Measurements from ENCODE around the gene XCL1. TPM values are rescaled to one million over a fixed set of nuclear protein-coding genes. Genes with fewer than 3 reads are reported as not detected.

XCL1 gene
- total RNA-seq, 2 experiments from 2014 or later = 106 to 114 TPM

- CTCF ChIA-PET = interaction anchor here (1.3 kb wide), 1 partner anchor 11 kb away, joined by 5 read pairs; no protein-coding TSS in a partner anchor
- ATAC-seq = no peak
- Mint-ChIP-seq H3K4me1 (ENCODE audit: low read depth) (no peaks in the 10 kb centered on the region), H3K9me3 (no peaks in the 10 kb centered on the region), H3K27me3 (no peaks in the 10 kb centered on the region), H3K4me3 (no peak overlapping the region), H3K36me3 (ENCODE audit: low read depth) (no peaks in the 10 kb centered on the region), H3K27ac (no peak overlapping the region)
- no peak for TF ChIP-seq CTCF (IDR thresholded peaks at IDR 0.05)
- DNase-seq = no peak
- intact Hi-C loops (cut with micrococcal nuclease) = no loop called here
- POLR2A ChIA-PET = no interaction called here
Observed at GRCh38 chr1:168614235-168614634, 37.8 kb downstream of the XCL1 start.

GRCh38 chr1:168615965-168616364, 39.6 kb downstream of the XCL1 start:
- POLR2A ChIA-PET = no interaction called here
- Mint-ChIP-seq H3K4me3 (no peak overlapping the region), H3K27ac (no peak overlapping the region), H3K27me3 (no peaks in the 10 kb centered on the region), H3K9me3 (no peaks in the 10 kb centered on the region), H3K4me1 (ENCODE audit: low read depth) (no peaks in the 10 kb centered on the region), H3K36me3 (ENCODE audit: low read depth) (no peaks in the 10 kb centered on the region)
- CTCF ChIA-PET = interaction anchor here (3.4 kb wide), 1 partner anchor 12 kb away, joined by 14 read pairs; no protein-coding TSS in a partner anchor
- ATAC-seq (no peak), DNase-seq (no peak)
- intact Hi-C loops (cut with micrococcal nuclease) = no loop called here
- no peak for TF ChIP-seq CTCF (IDR thresholded peaks at IDR 0.05)

- no peak for TF ChIP-seq CTCF (IDR thresholded peaks at IDR 0.05)
- intact Hi-C loops (cut with micrococcal nuclease) = no loop called here
- Mint-ChIP-seq H3K9me3 (no peaks in the 10 kb centered on the region), H3K27me3 (no peaks in the 10 kb centered on the region), H3K36me3 (ENCODE audit: low read depth) (no peaks in the 10 kb centered on the region), H3K27ac (no peak overlapping the region), H3K4me3 (no peak overlapping the region), H3K4me1 (ENCODE audit: low read depth) (no peaks in the 10 kb centered on the region)
- DNase-seq = no peak
- POLR2A ChIA-PET = interaction anchor here (0.9 kb wide), 1 partner anchor 17 kb away, joined by 3 read pairs; no protein-coding TSS in a partner anchor
- CTCF ChIA-PET = interaction anchor here (0.7 to 3.4 kb wide), 4 partner anchors 9 to 179 kb away, joined by 3 to 14 read pairs (median 5); no protein-coding TSS in a partner anchor
- no peak for ATAC-seq
Observed at GRCh38 chr1:168617974-168618750, 41.8 kb downstream of the XCL1 start.

- CTCF ChIA-PET = interaction anchor here (1.6 to 3.4 kb wide), 3 partner anchors 9 to 18 kb away, joined by 3 to 14 read pairs (median 7); no protein-coding TSS in a partner anchor
- no peaks in the 10 kb centered on the region for H3K4me1 Mint-ChIP-seq (ENCODE audit: low read depth)
- H3K4me3 Mint-ChIP-seq = no peak overlapping the region
- TF ChIP-seq CTCF (IDR thresholded peaks at IDR 0.05) = no peak
- ATAC-seq = no peak
- POLR2A ChIA-PET = no interaction called here
- H3K27me3 Mint-ChIP-seq = no peaks in the 10 kb centered on the region
- no peaks in the 10 kb centered on the region for H3K36me3 Mint-ChIP-seq (ENCODE audit: low read depth)
- intact Hi-C loops (cut with micrococcal nuclease) = no loop called here
- no peak for DNase-seq
- H3K27ac Mint-ChIP-seq = no peak overlapping the region
- no peaks in the 10 kb centered on the region for H3K9me3 Mint-ChIP-seq
Observed at GRCh38 chr1:168618886-168619285, 42.5 kb downstream of the XCL1 start.

- DNase-seq = no peak
- Mint-ChIP-seq H3K9me3 (no peaks in the 10 kb centered on the region), H3K27ac (no peak overlapping the region), H3K4me1 (ENCODE audit: low read depth) (no peaks in the 10 kb centered on the region), H3K36me3 (ENCODE audit: low read depth) (no peaks in the 10 kb centered on the region), H3K27me3 (peaks cover 2% of the 10 kb centered on the region), H3K4me3 (no peak overlapping the region)
- POLR2A ChIA-PET = no interaction called here
- intact Hi-C loops (cut with micrococcal nuclease) = no loop called here
- CTCF ChIA-PET = interaction anchor here (1.6 kb wide), 1 partner anchor 18 kb away, joined by 4 read pairs; no protein-coding TSS in a partner anchor
- ATAC-seq = no peak
- no peak for TF ChIP-seq CTCF (IDR thresholded peaks at IDR 0.05)
Observed at GRCh38 chr1:168621356-168621755, 45.0 kb downstream of the XCL1 start.
